LNCAP (cell line): ENCODE measurements around the gene FAM186B.

Experiments
- CTCF ChIP-seq: fragments of 450-650 bp; IDR thresholded peaks from 2 replicates; pipeline ENCODE4 v1.5.1; 2017; ENCODE audit warnings: mild to moderate bottlenecking

The FAM186B gene

GRCh38 chr12:49588721-49589516 lies 16.5 kb downstream of the FAM186B start:
- TF ChIP-seq CTCF, result no peak

GRCh38 chr12:49588281-49588680 lies 17.2 kb downstream of the FAM186B start:
- TF ChIP-seq CTCF, result no peak

DNA sequence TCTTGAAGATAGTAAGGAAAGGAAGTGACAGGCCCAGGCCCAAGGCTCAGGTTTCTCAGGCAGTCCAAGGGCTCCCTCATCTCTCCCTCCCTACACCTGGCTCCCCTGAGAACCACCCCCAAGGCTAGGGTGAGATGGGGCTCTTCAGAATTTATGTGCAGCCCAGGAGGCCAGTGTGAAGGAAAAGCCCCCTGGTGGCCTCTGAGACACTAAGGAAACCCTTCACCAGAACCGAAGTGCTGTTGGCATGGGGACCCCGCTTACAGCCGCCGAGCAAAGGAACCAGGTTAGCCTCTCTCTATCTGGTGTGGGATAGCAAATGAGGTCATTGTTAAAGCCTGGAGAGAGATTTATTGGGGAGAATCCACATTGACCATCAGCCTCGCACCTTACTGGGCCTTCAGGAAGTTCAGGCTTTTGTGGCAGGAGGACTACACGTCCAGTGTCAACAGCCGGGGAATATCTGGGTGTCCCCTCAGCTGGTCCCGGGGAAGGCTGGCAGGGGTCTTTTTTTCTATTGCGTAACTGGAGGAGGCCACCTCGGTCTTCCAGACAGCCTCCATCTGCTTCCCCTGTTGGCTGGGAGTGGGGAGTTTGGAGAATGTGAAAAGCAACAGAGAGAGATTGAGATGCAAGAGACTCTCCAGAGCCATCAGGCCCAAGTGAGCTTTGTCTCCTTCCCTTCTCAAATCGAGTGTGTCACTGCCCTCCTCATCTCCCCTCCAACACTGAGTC lies 18.1 kb downstream of the FAM186B start:
- TF ChIP-seq CTCF, result no peak

DNA sequence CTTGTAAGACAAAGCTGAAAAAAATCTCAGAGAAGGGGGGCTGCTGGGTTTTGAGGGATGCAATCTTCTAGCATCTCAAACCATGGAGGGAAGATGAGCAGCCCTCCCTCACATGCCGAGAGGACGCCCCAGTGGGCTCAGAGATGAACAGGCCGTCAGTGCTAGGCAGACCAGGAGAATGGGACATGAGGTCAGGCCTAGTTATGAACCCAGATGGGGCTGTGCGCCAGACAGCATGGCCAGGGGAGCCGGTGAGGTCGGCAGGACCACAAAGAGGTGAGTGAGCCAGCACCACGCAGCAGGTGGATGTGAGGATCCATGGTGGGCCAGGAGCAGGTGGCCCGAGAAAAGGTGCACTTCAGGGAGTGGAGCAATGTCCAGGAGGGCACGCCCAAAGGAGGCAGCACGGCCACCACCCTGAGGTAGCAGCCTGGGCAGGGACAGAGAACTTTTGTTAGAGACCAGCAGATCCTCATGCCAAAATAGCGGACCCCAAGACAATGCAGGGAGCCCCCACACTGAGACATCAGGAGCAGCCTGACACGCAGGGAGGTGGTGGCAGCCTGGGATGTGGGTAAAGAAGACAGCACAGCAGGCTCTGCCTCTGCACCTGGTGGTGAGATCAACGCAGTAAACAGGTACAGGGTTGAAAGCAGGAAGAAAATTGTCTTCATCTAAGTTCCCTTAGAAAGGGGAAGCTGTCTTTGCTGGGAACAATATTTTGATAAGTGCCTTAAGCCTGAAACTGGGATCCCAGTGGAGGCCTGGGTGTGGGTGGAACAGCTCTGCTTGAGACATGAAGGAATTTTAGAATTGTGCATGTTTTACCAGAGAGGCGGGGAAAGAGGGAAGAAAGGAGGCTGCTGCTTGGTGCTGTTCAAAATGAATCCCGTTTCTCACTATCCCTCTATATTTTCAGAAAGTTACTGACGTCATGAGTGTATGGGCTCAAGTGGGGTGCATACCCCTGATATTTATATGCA lies 19.7 kb downstream of the FAM186B start:
- no peak for TF ChIP-seq CTCF

DNA sequence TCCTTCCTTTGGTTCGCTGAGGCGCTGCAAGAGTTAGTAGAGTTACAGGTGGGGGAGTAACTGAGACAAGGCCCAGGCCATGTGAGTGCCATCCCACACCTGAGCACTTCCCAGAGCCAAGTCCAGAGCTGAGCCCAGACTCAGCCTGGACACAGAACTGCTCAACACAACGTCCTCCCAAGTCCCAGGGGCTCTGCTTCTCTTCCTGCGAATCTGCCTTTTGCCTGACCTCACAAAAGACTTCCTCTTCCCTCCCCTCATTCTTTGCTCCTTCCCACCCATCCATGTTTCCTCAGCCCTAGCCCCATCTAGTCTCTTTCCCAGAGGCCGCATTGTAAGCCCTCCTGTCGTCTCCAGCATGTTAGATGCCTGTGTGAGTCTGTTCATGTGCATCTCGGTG lies 20.8 kb downstream of the FAM186B start:
- no peak for TF ChIP-seq CTCF

DNA sequence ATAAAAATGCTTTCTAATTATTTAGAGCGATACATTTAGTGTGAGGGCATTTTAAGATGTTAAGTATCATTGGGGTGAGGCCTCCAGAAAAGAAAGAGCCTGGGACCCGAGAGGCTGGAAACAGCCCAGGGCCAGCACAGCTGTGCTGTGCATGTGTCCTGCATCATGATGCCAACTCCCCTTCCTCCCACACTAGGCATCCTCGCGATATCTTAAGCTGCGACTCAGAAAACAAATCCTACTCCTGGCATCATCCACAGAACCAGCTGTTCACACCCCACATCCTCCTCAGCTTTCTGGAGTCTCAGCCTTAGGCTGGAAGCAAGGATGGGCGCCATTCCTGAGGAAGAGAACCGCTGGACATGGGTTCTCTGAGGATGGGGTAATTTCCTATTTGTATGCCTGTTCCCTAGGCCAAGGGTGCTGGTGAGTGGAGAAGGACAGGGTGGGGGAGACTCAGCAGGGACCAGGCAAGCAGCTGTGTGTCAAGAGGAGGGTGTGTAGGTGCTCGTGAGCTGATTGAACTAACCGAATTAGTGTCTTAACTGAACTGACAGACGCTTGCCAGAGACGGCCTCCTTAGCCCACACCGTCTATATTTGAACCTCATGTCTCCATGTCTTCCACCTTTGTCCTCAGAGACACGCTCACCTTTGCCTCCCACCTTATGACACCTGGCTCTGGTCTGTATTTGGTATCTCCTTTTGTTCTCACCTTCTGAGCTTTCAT lies 21.9 kb downstream of the FAM186B start:
- TF ChIP-seq CTCF, result no peak

- no peak for TF ChIP-seq CTCF
These were observed 22.6 kb downstream of the FAM186B start for GRCh38 chr12:49582850-49583249.
